SK-N-SH (cell line): ENCODE data around the gene OR8D1.

Source experiments
- CHD2 ChIP-seq: fragments of 150-350 bp; IDR thresholded peaks from 2 replicates; pipeline ENCODE4 v1.6.1; 2018; ENCODE audit warnings: low read length; ENCODE audit not compliant: partially characterized antibody
- CTCF ChIP-seq: fragments of 200-600 bp; sonication (generic); IDR thresholded peaks from 2 replicates; pipeline ENCODE4 v1.6.1; 2017; ENCODE audit warnings: antibody characterized with exemption, mild to moderate bottlenecking, moderate library complexity
- ELF1 ChIP-seq: IDR thresholded peaks from 2 replicates; pipeline ENCODE4 v1.4.0; 2012
- EZH2phosphoT487 ChIP-seq: fragments of 200-600 bp; sonication (generic); IDR thresholded peaks from 2 replicates; pipeline ENCODE4 v1.6.1; 2017; ENCODE audit warnings: low read depth, mixed run types, mild to moderate bottlenecking, antibody characterized with exemption, moderate library complexity, borderline replicate concordance
- JUND ChIP-seq: IDR thresholded peaks from 2 replicates; pipeline ENCODE4 v1.4.0; 2012
- MAX ChIP-seq: IDR thresholded peaks from 2 replicates; pipeline ENCODE4 v1.4.0; 2012; ENCODE audit warnings: low read depth
- PBX3 ChIP-seq: IDR thresholded peaks from 2 replicates; pipeline ENCODE4; 2012
- POLR2AphosphoS5 ChIP-seq: IDR thresholded peaks from 2 replicates; pipeline ENCODE4 v1.6.1; 2012; ENCODE audit warnings: low read depth, low read length
- RAD21 ChIP-seq: IDR thresholded peaks from 2 replicates; pipeline ENCODE4 v1.6.1; 2012; ENCODE audit warnings: mild to moderate bottlenecking, low read length
- REST ChIP-seq: IDR thresholded peaks from 2 replicates; pipeline ENCODE4 v1.6.1; 2012; ENCODE audit warnings: mild to moderate bottlenecking, low read depth, low read length, moderate library complexity
- RFX5 ChIP-seq: IDR thresholded peaks from 2 replicates; pipeline ENCODE4 v1.6.1; 2012; ENCODE audit warnings: mild to moderate bottlenecking, improper control_type of control experiment, low read length
- SIN3A ChIP-seq: IDR thresholded peaks from 2 replicates; pipeline ENCODE4 v1.6.1; 2012; ENCODE audit warnings: low read depth, mild to moderate bottlenecking, low read length, moderate library complexity, borderline replicate concordance
- TAF1 ChIP-seq: IDR thresholded peaks from 2 replicates; pipeline ENCODE4 v1.6.1; 2012; ENCODE audit warnings: low read depth, mild to moderate bottlenecking, low read length, moderate library complexity, borderline replicate concordance

GRCh38 chr11:124285610-124286344 lies 28.0 kb downstream of the OR8D1 start:
- TF ChIP-seq CTCF: no peak
- no peak for TF ChIP-seq ELF1
- no peak for TF ChIP-seq RAD21
- TF ChIP-seq MAX: no peak
- no peak for TF ChIP-seq TAF1
- no peak for TF ChIP-seq EZH2phosphoT487
- no peak for TF ChIP-seq POLR2AphosphoS5
- TF ChIP-seq REST: no peak
- no peak for TF ChIP-seq SIN3A
- 0 out of 2 replicates have a peak, but pooled peaks have one; percentile 9 for TF ChIP-seq JUND
- no peak for TF ChIP-seq CHD2
- no peak for TF ChIP-seq RFX5
- TF ChIP-seq PBX3: no peak
